ENCODE measurements around the gene RTL1. TPM values are rescaled to one million over a fixed set of nuclear protein-coding genes. Genes with fewer than 3 reads are reported as not detected.

The RTL1 gene
- total and polyA plus RNA-seq, 2 experiments from 2014 or later, result 0.36 TPM; not detected in 1

- 81 to 82% methylated on average over 21 to 32 of the region's 34 CpGs for WGBS, 2 experiments (ENCODE audit: low coverage in 1 of 2, low lambda C conversion rate in 2 of 2, missing lambda C conversion rate in 2 of 2)
- DNase-seq, result no peak
- H3K4me3 ChIP-seq, result no peak overlapping the region
- H2AFZ ChIP-seq, result no peak overlapping the region
- in situ Hi-C loops (cut with MboI), result no loop called here
- no peak overlapping the region for H3K9ac ChIP-seq
- H3K4me2 ChIP-seq (ENCODE audit: unreplicated experiment), result no peak overlapping the region
- no peaks in the 10 kb centered on the region for H3K4me1 ChIP-seq (ENCODE audit: insufficient read depth)
- no peaks in the 10 kb centered on the region for H3K27me3 ChIP-seq (replicated peaks; ENCODE audit: insufficient read depth)
- H3K79me2 ChIP-seq (ENCODE audit: insufficient read depth), result peaks cover 78% of the 10 kb centered on the region
- TF ChIP-seq EZH2phosphoT487 (IDR thresholded peaks at IDR 0.05; ENCODE audit: insufficient read depth, low read depth) (no peak), EZH2 (IDR thresholded peaks at IDR 0.05; ENCODE audit: insufficient read depth, poor library complexity, severe bottlenecking) (no peak)
- no peak overlapping the region for H3K27ac ChIP-seq
- H3K9me3 ChIP-seq (ENCODE audit: low read depth), result no peaks in the 10 kb centered on the region
- no peaks in the 10 kb centered on the region for H4K20me1 ChIP-seq (ENCODE audit: insufficient read depth)
- H3K36me3 ChIP-seq (ENCODE audit: low read depth), result peaks cover 6% of the 10 kb centered on the region; the same call in 1 of the 2 replicates
- no peaks in the 10 kb centered on the region for H3K9me2 ChIP-seq (ENCODE audit: insufficient read depth)
- no peaks in the 10 kb centered on the region for H3F3A ChIP-seq (ENCODE audit: insufficient read depth)
These were observed 23.0 kb downstream of the RTL1 start for GRCh38 chr14:100880271-100881101.

- H4K20me1 ChIP-seq (ENCODE audit: insufficient read depth), result no peaks in the 10 kb centered on the region
- H3K27ac ChIP-seq, result no peak overlapping the region
- no peak for DNase-seq
These were observed 23.7 kb downstream of the RTL1 start for GRCh38 chr14:100879782-100880181.

GRCh38 chr14:100879194-100879593 is 24.3 kb downstream of the RTL1 start:
- in situ Hi-C loops (cut with MboI), result no loop called here
- Histone ChIP-seq H3K4me3 (no peak overlapping the region), H3K27me3 (replicated peaks; ENCODE audit: insufficient read depth) (no peaks in the 10 kb centered on the region), H3K27ac (no peak overlapping the region), H2AFZ (no peak overlapping the region), H3F3A (ENCODE audit: insufficient read depth) (no peaks in the 10 kb centered on the region), H3K9me3 (ENCODE audit: low read depth) (no peaks in the 10 kb centered on the region), H3K9me2 (ENCODE audit: insufficient read depth) (no peaks in the 10 kb centered on the region), H3K4me1 (ENCODE audit: insufficient read depth) (no peaks in the 10 kb centered on the region), H3K36me3 (ENCODE audit: low read depth) (peaks cover 6% of the 10 kb centered on the region; the same call in 1 of the 2 replicates), H4K20me1 (ENCODE audit: insufficient read depth) (no peaks in the 10 kb centered on the region), H3K4me2 (ENCODE audit: unreplicated experiment) (no peak overlapping the region), H3K9ac (no peak overlapping the region), H3K79me2 (ENCODE audit: insufficient read depth) (peaks cover 78% of the 10 kb centered on the region)
- DNase-seq, result no peak
- no peak for TF ChIP-seq EZH2phosphoT487 (IDR thresholded peaks at IDR 0.05; ENCODE audit: insufficient read depth, low read depth)
- no peak for TF ChIP-seq EZH2 (IDR thresholded peaks at IDR 0.05; ENCODE audit: insufficient read depth, poor library complexity, severe bottlenecking)
- WGBS, 2 experiments (ENCODE audit: low coverage in 1 of 2, low lambda C conversion rate in 2 of 2, missing lambda C conversion rate in 2 of 2), result 72 to 74% methylated on average over 8 of the region's 8 CpGs

More at GRCh38 chr14:100879782-100880181, 23.7 kb downstream of the RTL1 start:
- Histone ChIP-seq H3K36me3 (ENCODE audit: low read depth) (peaks cover 6% of the 10 kb centered on the region; the same call in 1 of the 2 replicates), H2AFZ (no peak overlapping the region), H3K9me3 (ENCODE audit: low read depth) (no peaks in the 10 kb centered on the region), H3F3A (ENCODE audit: insufficient read depth) (no peaks in the 10 kb centered on the region), H3K4me3 (no peak overlapping the region), H3K9me2 (ENCODE audit: insufficient read depth) (no peaks in the 10 kb centered on the region), H3K9ac (no peak overlapping the region), H3K4me1 (ENCODE audit: insufficient read depth) (no peaks in the 10 kb centered on the region), H3K27me3 (replicated peaks; ENCODE audit: insufficient read depth) (no peaks in the 10 kb centered on the region), H3K79me2 (ENCODE audit: insufficient read depth) (peaks cover 79% of the 10 kb centered on the region), H3K4me2 (ENCODE audit: unreplicated experiment) (no peak overlapping the region)
- WGBS, 2 experiments (ENCODE audit: low coverage in 1 of 2, low lambda C conversion rate in 2 of 2, missing lambda C conversion rate in 2 of 2), result 78 to 90% methylated on average over 7 to 8 of the region's 8 CpGs
- in situ Hi-C loops (cut with MboI), result no loop called here
- no peak for TF ChIP-seq EZH2phosphoT487 (IDR thresholded peaks at IDR 0.05; ENCODE audit: insufficient read depth, low read depth)
- TF ChIP-seq EZH2 (IDR thresholded peaks at IDR 0.05; ENCODE audit: insufficient read depth, poor library complexity, severe bottlenecking), result no peak

- WGBS, 2 experiments (ENCODE audit: low coverage in 1 of 2, low lambda C conversion rate in 2 of 2, missing lambda C conversion rate in 2 of 2), result 55 to 67% methylated on average over 11 of the region's 11 CpGs
- peaks cover 72% of the 10 kb centered on the region for H3K79me2 ChIP-seq (ENCODE audit: insufficient read depth)
These were observed 25.0 kb downstream of the RTL1 start for GRCh38 chr14:100878271-100879146.

More at GRCh38 chr14:100878271-100879146, 25.0 kb downstream of the RTL1 start:
- Histone ChIP-seq H3K4me2 (ENCODE audit: unreplicated experiment) (no peak overlapping the region), H3K27ac (no peak overlapping the region), H3K36me3 (ENCODE audit: low read depth) (no peaks in the 10 kb centered on the region; the same call in 1 of the 2 replicates), H3K9me3 (ENCODE audit: low read depth) (no peaks in the 10 kb centered on the region), H4K20me1 (ENCODE audit: insufficient read depth) (no peaks in the 10 kb centered on the region), H3K4me3 (no peak overlapping the region), H3K4me1 (ENCODE audit: insufficient read depth) (no peaks in the 10 kb centered on the region), H2AFZ (no peak overlapping the region), H3K9me2 (ENCODE audit: insufficient read depth) (no peaks in the 10 kb centered on the region), H3K27me3 (replicated peaks; ENCODE audit: insufficient read depth) (no peaks in the 10 kb centered on the region), H3K9ac (no peak overlapping the region), H3F3A (ENCODE audit: insufficient read depth) (no peaks in the 10 kb centered on the region; the same call in 1 of the 2 replicates)
- TF ChIP-seq EZH2 (IDR thresholded peaks at IDR 0.05; ENCODE audit: insufficient read depth, poor library complexity, severe bottlenecking), result no peak
- no peak for TF ChIP-seq EZH2phosphoT487 (IDR thresholded peaks at IDR 0.05; ENCODE audit: insufficient read depth, low read depth)
- no peak for DNase-seq
- in situ Hi-C loops (cut with MboI), result no loop called here

All from GM23248 (cell line).